ENCODE data around the gene CSF3R. TPM values are rescaled to one million over a fixed set of nuclear protein-coding genes. Genes with fewer than 3 reads are reported as not detected.

Gene CSF3R
- polyA plus RNA-seq, 2 donors: 1.00 to 1.9 TPM

- Histone ChIP-seq H3K36me3 (ENCODE audit: control insufficient read depth in 2 of 2, insufficient read depth in 2 of 2, low read length in 1 of 2) (peaks cover 7 to 8% of the 10 kb centered on the region in 2 donors), H3K4me3 (ENCODE audit: low read depth in 1 of 2, low read length in 2 of 2) (peak overlapping the region; percentile 77 to 93), H3K27me3 (ENCODE audit: control insufficient read depth in 1 of 2, insufficient read depth in 2 of 2, low read length in 2 of 2) (no peaks in the 10 kb centered on the region), H3K9me3 (ENCODE audit: control insufficient read depth in 2 of 2, insufficient read depth in 1 of 2, low read depth in 1 of 2, low read length in 1 of 2) (no peaks in the 10 kb centered on the region), H3K27ac (ENCODE audit: low read depth in 2 of 2, low read length in 1 of 2) (peak overlapping the region; percentile 88 to 90), H3K4me1 (ENCODE audit: control insufficient read depth in 2 of 2, insufficient read depth in 2 of 2, low read length in 1 of 2) (peaks cover 0 to 5% of the 10 kb centered on the region in 2 donors)
- 31 to 35% methylated on average over 13 of the region's 13 CpGs for WGBS, 2 donors
Observed at GRCh38 chr1:36464605-36465393, 17.9 kb downstream of the CSF3R start.

GRCh38 chr1:36463803-36464604, 18.7 kb downstream of the CSF3R start, which contains the start of gene MRPS15:
Gene MRPS15 (minus strand): TSS chr1:36464384. CDS start chr1:36464275, 109 bp downstream.
- no peaks in the 10 kb centered on the region for H3K9me3 ChIP-seq (ENCODE audit: control insufficient read depth in 2 of 2, insufficient read depth in 1 of 2, low read depth in 1 of 2, low read length in 1 of 2)
- no peaks in the 10 kb centered on the region for H3K27me3 ChIP-seq (ENCODE audit: control insufficient read depth in 1 of 2, insufficient read depth in 2 of 2, low read length in 2 of 2)
- H3K36me3 ChIP-seq (ENCODE audit: control insufficient read depth in 2 of 2, insufficient read depth in 2 of 2, low read length in 1 of 2): peaks cover 7 to 8% of the 10 kb centered on the region in 2 donors
- peak within 1 kb of the TSS; percentile 77 to 93 for H3K4me3 ChIP-seq (ENCODE audit: low read depth in 1 of 2, low read length in 2 of 2)
- H3K27ac ChIP-seq (ENCODE audit: low read depth in 2 of 2, low read length in 1 of 2): peak within 1 kb of the TSS; percentile 88 to 90
- 1% methylated on average over 65 of the region's 65 CpGs for WGBS, 2 donors
- H3K4me1 ChIP-seq (ENCODE audit: control insufficient read depth in 2 of 2, insufficient read depth in 2 of 2, low read length in 1 of 2): peaks cover 0 to 5% of the 10 kb centered on the region in 2 donors

GRCh38 chr1:36463463-36463802, 19.3 kb downstream of the CSF3R start:
- Histone ChIP-seq H3K9me3 (ENCODE audit: control insufficient read depth in 2 of 2, insufficient read depth in 1 of 2, low read depth in 1 of 2, low read length in 1 of 2) (no peaks in the 10 kb centered on the region), H3K27me3 (ENCODE audit: control insufficient read depth in 1 of 2, insufficient read depth in 2 of 2, low read length in 2 of 2) (no peaks in the 10 kb centered on the region), H3K36me3 (ENCODE audit: control insufficient read depth in 2 of 2, insufficient read depth in 2 of 2, low read length in 1 of 2) (peaks cover 7 to 8% of the 10 kb centered on the region in 2 donors), H3K4me3 (ENCODE audit: low read depth in 1 of 2, low read length in 2 of 2) (peak overlapping the region; percentile 77 to 93), H3K27ac (ENCODE audit: low read depth in 2 of 2, low read length in 1 of 2) (peak overlapping the region; percentile 32 to 88), H3K4me1 (ENCODE audit: control insufficient read depth in 2 of 2, insufficient read depth in 2 of 2, low read length in 1 of 2) (peaks cover 0 to 5% of the 10 kb centered on the region in 2 donors)
- WGBS, 2 donors: 12% methylated on average over 6 of the region's 6 CpGs

- Histone ChIP-seq H3K36me3 (ENCODE audit: control insufficient read depth in 2 of 2, insufficient read depth in 2 of 2, low read length in 1 of 2) (peaks cover 17 to 26% of the 10 kb centered on the region in 2 donors), H3K9me3 (ENCODE audit: control insufficient read depth in 2 of 2, insufficient read depth in 1 of 2, low read depth in 1 of 2, low read length in 1 of 2) (no peaks in the 10 kb centered on the region), H3K4me3 (ENCODE audit: low read depth in 1 of 2, low read length in 2 of 2) (no peak overlapping the region), H3K27me3 (ENCODE audit: control insufficient read depth in 1 of 2, insufficient read depth in 2 of 2, low read length in 2 of 2) (no peaks in the 10 kb centered on the region), H3K27ac (ENCODE audit: low read depth in 2 of 2, low read length in 1 of 2) (no peak overlapping the region), H3K4me1 (ENCODE audit: control insufficient read depth in 2 of 2, insufficient read depth in 2 of 2, low read length in 1 of 2) (no peaks in the 10 kb centered on the region)
- WGBS, 2 donors: 71 to 74% methylated on average over 3 of the region's 3 CpGs
Observed at GRCh38 chr1:36458910-36459309, 23.8 kb downstream of the CSF3R start.

- Histone ChIP-seq H3K9me3 (ENCODE audit: control insufficient read depth in 2 of 2, insufficient read depth in 1 of 2, low read depth in 1 of 2, low read length in 1 of 2) (no peaks in the 10 kb centered on the region), H3K27me3 (ENCODE audit: control insufficient read depth in 1 of 2, insufficient read depth in 2 of 2, low read length in 2 of 2) (no peaks in the 10 kb centered on the region), H3K4me3 (ENCODE audit: low read depth in 1 of 2, low read length in 2 of 2) (no peak overlapping the region), H3K27ac (ENCODE audit: low read depth in 2 of 2, low read length in 1 of 2) (no peak overlapping the region), H3K4me1 (ENCODE audit: control insufficient read depth in 2 of 2, insufficient read depth in 2 of 2, low read length in 1 of 2) (no peaks in the 10 kb centered on the region), H3K36me3 (ENCODE audit: control insufficient read depth in 2 of 2, insufficient read depth in 2 of 2, low read length in 1 of 2) (peaks cover 17 to 26% of the 10 kb centered on the region in 2 donors)
- 66 to 81% methylated on average over 5 of the region's 5 CpGs for whole genome bisulfite sequencing, 2 donors
Observed at GRCh38 chr1:36457691-36458090, 25.0 kb downstream of the CSF3R start.

GRCh38 chr1:36456391-36456928, 26.3 kb downstream of the CSF3R start:
- H3K27ac ChIP-seq (ENCODE audit: low read depth in 2 of 2, low read length in 1 of 2): no peak overlapping the region
- peaks cover 16 to 24% of the 10 kb centered on the region in 2 donors for H3K36me3 ChIP-seq (ENCODE audit: control insufficient read depth in 2 of 2, insufficient read depth in 2 of 2, low read length in 1 of 2)
- H3K4me1 ChIP-seq (ENCODE audit: control insufficient read depth in 2 of 2, insufficient read depth in 2 of 2, low read length in 1 of 2): no peaks in the 10 kb centered on the region
- H3K27me3 ChIP-seq (ENCODE audit: control insufficient read depth in 1 of 2, insufficient read depth in 2 of 2, low read length in 2 of 2): no peaks in the 10 kb centered on the region
- no peaks in the 10 kb centered on the region for H3K9me3 ChIP-seq (ENCODE audit: control insufficient read depth in 2 of 2, insufficient read depth in 1 of 2, low read depth in 1 of 2, low read length in 1 of 2)
- no peak overlapping the region for H3K4me3 ChIP-seq (ENCODE audit: low read depth in 1 of 2, low read length in 2 of 2)

- Histone ChIP-seq H3K27me3 (ENCODE audit: control insufficient read depth in 1 of 2, insufficient read depth in 2 of 2, low read length in 2 of 2) (no peaks in the 10 kb centered on the region), H3K9me3 (ENCODE audit: control insufficient read depth in 2 of 2, insufficient read depth in 1 of 2, low read depth in 1 of 2, low read length in 1 of 2) (no peaks in the 10 kb centered on the region), H3K27ac (ENCODE audit: low read depth in 2 of 2, low read length in 1 of 2) (no peak overlapping the region), H3K4me1 (ENCODE audit: control insufficient read depth in 2 of 2, insufficient read depth in 2 of 2, low read length in 1 of 2) (no peaks in the 10 kb centered on the region), H3K36me3 (ENCODE audit: control insufficient read depth in 2 of 2, insufficient read depth in 2 of 2, low read length in 1 of 2) (peaks cover 10 to 20% of the 10 kb centered on the region in 2 donors), H3K4me3 (ENCODE audit: low read depth in 1 of 2, low read length in 2 of 2) (no peak overlapping the region)
- 50 to 52% methylated on average over 1 of the region's 1 CpG for WGBS, 2 donors
Observed at GRCh38 chr1:36455386-36455785, 27.3 kb downstream of the CSF3R start.

GRCh38 chr1:36453600-36454388, 28.9 kb downstream of the CSF3R start:
- H3K4me1 ChIP-seq (ENCODE audit: control insufficient read depth in 2 of 2, insufficient read depth in 2 of 2, low read length in 1 of 2): peaks cover 0 to 3% of the 10 kb centered on the region in 2 donors
- H3K27ac ChIP-seq (ENCODE audit: low read depth in 2 of 2, low read length in 1 of 2): no peak overlapping the region
- H3K27me3 ChIP-seq (ENCODE audit: control insufficient read depth in 1 of 2, insufficient read depth in 2 of 2, low read length in 2 of 2): no peaks in the 10 kb centered on the region
- H3K4me3 ChIP-seq (ENCODE audit: low read depth in 1 of 2, low read length in 2 of 2): no peak overlapping the region
- no peaks in the 10 kb centered on the region for H3K9me3 ChIP-seq (ENCODE audit: control insufficient read depth in 2 of 2, insufficient read depth in 1 of 2, low read depth in 1 of 2, low read length in 1 of 2)
- 90 to 94% methylated on average over 6 of the region's 6 CpGs for WGBS, 2 donors
- H3K36me3 ChIP-seq (ENCODE audit: control insufficient read depth in 2 of 2, insufficient read depth in 2 of 2, low read length in 1 of 2): peaks cover 10 to 19% of the 10 kb centered on the region in 2 donors

GRCh38 chr1:36453051-36453450, 29.7 kb downstream of the CSF3R start:
- Histone ChIP-seq H3K27me3 (ENCODE audit: control insufficient read depth in 1 of 2, insufficient read depth in 2 of 2, low read length in 2 of 2) (no peaks in the 10 kb centered on the region), H3K36me3 (ENCODE audit: control insufficient read depth in 2 of 2, insufficient read depth in 2 of 2, low read length in 1 of 2) (peaks cover 10 to 19% of the 10 kb centered on the region in 2 donors), H3K4me1 (ENCODE audit: control insufficient read depth in 2 of 2, insufficient read depth in 2 of 2, low read length in 1 of 2) (peaks cover 0 to 3% of the 10 kb centered on the region in 2 donors), H3K9me3 (ENCODE audit: control insufficient read depth in 2 of 2, insufficient read depth in 1 of 2, low read depth in 1 of 2, low read length in 1 of 2) (no peaks in the 10 kb centered on the region), H3K27ac (ENCODE audit: low read depth in 2 of 2, low read length in 1 of 2) (no peak overlapping the region), H3K4me3 (ENCODE audit: low read depth in 1 of 2, low read length in 2 of 2) (no peak overlapping the region)
- WGBS, 2 donors: 85 to 91% methylated on average over 3 of the region's 3 CpGs

Data from esophagus (tissue), 2 donors.